CD1c-positive myeloid dendritic cell (primary cell): Measurements from ENCODE around the gene TGM4.
A peak's percentile ranks its signal among the peaks of the same experiment; 100 is the strongest.
"Not testable (repeated sequence)": the region's sequence is repeated elsewhere in the genome, so short reads cannot be mapped to it uniquely, and the experiment has no call there.

Experiments
- DNase-seq: peaks from one replicate; pipeline ENCODE4 v3.0.0-alpha.2; 2016; ENCODE audit errors: extremely low spot score

The TGM4 gene

DNA sequence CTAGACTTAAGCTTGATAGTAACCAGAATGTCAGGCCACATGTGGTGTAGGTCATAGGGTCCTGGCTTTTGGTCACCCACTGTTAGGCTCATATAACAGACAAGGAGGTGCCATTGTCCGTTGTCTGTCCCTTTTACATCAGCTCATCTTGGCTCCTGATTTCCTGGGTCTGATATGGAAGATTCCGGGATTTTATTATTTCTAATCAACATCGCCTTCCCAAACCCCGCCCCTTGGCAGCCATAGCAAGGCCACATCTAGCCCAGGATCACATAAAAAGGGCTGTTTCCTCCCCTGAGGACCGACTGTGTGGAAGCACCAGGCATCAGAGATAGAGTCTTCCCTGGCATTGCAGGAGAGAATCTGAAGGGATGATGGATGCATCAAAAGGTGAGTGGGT is at the start of gene TGM4:
TSS of gene TGM4 (plus strand) at position 301 of the 400 bp plus-strand sequence. CDS start at position 372, 71 bp downstream.
- no peak for DNase-seq

DNA sequence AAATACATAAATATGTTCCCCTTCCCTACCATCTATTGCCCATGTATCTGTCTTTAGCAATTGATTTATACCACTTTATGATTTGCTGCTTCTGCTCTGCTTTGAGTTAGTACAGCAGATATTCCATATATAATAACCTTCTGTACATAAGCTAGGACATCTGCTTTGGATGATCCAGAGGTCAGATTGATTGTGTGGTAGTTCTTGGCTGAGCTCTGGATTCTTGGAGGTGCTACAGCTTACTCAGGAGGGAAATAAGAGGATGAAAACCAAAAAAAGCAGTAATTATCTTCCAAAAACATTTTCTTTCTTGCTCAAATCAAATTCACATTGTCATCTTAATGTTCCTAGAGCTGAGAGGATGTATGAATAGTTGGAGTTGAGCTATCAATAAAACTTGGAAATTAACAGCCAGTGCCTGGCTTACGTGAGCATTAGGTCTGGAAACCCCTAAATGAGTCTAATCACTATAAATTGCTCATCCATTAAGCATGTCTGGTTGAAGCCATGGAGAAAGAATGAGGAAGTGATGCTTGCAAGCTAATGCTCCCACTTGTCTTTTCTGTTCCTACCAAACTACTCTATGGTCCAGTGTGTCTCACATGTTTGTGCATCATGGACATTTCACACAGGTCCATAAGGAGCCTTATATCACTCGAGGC is 49.0 kb upstream of the TGM4 start:
- no peak for DNase-seq

DNA sequence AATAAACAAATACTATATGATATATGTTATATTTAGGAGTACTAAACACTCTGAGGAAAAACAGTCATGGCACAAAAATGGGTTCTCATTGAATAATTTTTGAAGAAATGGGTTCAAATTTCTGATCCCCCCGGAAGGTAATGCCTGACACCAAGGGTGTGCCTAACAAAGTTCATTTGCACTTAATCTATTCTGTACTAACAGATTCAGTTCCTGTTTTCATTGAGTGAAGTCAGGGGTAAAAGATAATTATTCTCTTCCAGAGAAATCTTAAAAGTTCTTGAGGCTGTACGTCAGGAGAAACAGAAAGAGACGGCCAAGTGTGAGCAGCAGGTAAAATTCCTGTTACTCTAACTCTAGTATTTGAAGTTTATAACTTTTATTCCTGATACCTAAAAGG is 47.2 kb upstream of the TGM4 start:
- no peak for DNase-seq

DNA sequence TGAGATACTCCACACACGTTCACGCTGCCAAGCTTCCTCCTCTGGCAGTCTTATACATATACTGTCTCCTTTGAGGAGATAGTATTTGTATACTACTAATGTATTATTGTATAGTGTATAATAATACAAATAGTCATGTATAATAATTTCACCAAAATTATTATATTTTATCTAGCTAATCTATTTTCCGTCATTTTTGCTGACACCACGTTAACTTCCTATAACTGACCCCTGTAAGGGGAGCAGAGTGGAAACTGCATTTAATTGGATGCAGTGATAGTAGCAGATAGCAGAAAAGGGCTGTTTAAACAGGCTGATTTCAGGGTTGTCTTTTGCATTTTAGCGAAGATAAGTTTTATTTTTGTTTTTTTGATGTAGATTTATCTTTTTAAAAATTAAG is 43.2 kb upstream of the TGM4 start:
- no peak for DNase-seq

DNA sequence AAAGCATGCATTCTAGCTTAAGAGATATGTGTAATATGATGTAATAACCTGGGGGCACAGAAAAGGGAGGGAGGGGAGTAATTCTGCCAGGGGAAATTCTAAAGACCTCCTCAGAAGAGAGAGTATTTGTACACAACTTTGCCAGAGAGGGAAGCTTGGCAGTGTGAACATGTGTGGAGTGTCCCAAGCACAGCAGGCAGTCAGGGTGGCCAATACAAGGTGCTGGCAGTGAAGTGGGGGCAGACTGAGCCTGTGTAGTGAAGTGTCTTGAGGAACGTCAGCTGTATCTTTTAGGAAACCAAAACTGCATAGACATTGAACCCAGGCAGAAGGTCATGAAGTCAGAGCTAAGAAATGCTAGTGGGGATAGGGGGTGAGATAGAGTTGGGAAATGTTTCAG is 42.4 kb upstream of the TGM4 start:
- no peak for DNase-seq

DNA sequence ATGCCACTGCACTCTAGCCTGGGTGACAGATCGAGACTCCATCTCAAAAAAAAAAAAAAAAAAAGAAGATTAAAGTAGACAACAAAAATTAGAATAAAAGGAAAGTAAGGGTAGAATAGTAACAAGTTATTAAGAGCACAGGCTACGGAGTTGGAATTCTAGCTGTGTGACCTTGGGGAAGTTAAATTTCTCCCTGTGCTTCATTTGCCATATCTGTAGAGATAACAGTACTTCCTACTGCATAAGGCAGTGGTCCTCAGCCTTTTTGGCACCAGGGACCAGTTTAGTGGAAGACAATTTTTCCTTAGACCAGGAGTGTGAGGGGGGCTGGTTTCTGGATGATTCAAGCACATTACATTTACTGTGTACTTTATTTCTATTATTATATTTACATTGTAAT is 41.4 kb upstream of the TGM4 start:
- DNase-seq = no peak

DNA sequence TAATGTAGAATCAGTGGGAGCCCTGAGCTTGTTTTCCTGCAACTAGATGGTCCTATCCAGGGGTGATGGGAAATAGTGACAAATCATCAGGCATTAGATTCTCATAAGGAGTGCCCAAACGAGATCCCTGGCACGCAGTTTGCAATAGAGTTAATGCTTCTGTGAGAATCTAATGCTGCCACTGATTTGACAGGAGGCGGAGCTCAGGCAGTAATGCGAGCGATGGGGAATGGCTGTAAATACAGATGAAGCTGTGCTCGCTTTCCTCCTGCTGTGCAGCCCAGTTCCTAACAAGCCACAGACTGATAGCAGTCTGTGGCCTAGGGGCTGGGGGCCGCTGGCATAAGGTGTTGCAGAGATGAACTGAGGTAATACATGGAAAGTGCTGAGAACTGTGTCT is 41.0 kb upstream of the TGM4 start:
- DNase-seq = no peak

DNA sequence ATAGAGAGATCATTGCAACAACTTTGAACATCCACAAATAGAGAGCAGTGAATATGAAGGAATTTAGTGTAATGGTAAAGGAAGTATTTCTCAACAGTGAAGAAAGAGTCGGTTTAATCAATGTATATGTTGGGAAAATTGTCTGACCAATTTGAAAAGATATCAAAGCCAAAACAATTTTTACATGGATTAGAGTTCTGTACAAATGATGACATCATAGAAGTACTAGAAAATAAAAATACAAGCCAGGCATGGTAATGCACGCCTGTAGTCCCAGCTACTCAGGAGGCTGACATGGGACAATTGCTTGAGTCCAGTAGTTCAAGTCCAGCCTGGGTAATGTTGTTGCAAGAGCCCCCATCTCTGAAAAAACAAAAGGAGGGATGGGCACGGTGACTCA is 38.7 kb upstream of the TGM4 start:
- DNase-seq = no peak

DNA sequence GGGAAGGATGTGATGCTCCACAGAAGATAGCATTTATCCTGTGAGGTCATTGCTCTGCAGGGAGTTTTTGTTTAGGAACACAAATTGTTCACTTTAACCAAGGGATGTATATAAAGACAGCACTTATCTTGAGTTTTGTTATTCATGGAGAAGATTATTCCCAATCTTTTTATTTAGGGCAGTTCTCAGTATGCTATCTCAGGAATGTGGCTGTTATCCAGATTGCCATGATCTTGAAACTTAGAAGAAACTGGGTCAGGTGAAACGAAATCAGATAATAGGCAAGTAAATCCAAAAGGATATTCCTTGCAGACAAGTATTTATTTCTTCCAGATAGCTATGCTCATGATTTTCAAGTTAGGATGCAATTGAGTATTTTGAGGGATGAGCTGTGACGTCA is 32.0 kb upstream of the TGM4 start:
- no peak for DNase-seq

DNA sequence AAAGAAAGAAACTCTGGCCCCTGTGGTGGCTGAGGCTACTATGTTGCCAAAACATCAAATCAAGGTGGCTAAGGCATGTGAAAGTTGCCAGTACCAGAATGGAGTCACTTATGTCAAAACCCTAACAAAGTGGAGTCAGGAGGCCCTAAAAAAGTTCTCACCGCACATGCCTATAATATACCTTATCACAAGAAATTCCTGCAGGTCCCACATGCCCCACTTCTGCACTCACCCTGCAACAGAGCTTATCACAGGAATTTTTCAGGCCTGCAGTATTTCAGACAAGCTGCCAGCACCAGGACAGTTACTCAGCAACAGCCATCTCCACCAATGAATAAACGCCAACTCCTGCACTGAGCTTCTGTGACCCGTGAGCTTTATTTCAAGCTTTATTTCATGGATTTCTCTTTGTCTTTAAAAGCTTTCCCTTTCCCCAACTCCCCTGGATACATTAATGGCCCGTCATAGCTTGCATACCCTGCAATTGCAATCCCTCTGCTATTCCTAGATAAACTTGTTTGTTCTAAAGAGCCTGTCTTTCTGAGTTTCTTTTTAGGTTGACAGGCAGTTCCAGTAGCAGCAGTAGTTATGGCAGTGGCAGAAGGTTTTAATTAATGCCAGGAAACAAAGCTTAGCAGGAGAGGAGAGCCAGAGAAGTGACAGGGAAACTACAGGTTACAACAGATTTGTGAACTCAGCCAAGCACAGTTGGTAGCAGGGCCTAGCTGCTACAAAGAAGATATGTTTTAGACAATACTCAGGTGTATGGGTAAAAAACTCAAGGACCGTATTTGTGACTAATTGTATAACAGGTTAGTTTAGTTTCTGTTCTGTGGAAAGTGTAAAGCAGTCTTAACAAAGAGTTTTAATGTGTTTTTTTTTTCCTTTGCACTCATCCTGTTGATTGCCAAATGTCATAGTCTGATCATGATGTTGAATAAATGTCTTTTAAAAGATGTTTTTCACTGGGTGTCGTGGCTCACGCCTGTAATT is 28.6 kb upstream of the TGM4 start:
- DNase-seq = no peak

DNA sequence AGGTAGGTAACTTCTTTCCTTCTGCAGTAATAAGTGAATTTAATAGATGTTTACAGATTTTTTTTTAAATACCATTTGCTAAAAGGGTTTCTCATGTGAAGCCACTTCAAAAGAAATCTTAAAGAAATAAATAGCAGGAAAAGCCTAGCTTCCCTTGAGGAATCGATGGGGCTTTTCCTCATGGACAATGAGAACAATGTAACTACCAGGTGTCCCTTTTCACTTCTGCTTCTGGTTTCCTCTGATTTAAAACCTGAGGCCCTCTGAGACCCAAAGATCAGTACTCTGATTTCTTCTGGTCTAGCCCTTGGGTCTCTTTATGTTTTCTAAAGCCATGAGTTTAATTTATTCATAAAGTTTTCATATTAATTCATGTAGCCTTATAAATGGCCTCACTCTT is 25.8 kb upstream of the TGM4 start:
- DNase-seq = no peak

DNA sequence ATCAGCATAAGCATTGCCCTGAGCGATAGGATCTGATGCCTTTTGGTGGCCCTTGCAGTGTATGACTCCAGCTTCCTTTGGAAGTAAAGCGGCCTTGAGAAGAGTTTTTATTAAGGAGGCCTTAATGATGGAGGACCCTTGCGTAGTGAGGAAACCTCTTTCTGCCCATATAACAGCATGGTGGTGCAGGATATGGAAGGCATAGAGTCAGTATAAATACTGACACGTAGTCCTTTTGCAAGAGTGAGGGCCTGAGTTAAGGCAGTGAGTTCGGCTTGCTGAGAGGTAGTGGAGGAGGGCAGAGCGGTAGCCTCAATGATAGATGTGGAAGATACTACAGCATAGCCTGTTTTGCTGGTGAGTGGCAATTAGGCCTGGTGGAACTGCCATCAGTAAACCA is 17.7 kb upstream of the TGM4 start:
- DNase-seq = not testable (repeated sequence)

DNA sequence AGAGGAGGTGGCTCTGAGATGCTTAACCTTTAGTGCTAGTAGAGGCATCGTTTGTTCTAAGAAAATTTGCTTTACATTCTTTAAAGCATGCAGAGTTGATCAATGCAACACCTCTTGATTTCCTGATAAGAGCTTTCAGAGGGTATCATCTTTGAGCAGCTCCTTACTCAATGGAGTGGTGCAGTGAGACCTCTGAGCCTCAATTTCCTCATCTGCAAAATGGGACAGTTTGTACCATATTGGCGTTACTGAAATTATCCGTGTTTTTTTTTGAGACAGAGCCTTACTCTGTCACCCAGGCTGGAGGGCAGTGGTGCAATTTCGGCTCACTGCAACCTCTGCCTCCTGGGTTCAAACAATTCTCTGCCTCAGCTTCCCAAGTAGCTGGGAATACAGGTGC is 14.3 kb upstream of the TGM4 start:
- DNase-seq = no peak

DNA sequence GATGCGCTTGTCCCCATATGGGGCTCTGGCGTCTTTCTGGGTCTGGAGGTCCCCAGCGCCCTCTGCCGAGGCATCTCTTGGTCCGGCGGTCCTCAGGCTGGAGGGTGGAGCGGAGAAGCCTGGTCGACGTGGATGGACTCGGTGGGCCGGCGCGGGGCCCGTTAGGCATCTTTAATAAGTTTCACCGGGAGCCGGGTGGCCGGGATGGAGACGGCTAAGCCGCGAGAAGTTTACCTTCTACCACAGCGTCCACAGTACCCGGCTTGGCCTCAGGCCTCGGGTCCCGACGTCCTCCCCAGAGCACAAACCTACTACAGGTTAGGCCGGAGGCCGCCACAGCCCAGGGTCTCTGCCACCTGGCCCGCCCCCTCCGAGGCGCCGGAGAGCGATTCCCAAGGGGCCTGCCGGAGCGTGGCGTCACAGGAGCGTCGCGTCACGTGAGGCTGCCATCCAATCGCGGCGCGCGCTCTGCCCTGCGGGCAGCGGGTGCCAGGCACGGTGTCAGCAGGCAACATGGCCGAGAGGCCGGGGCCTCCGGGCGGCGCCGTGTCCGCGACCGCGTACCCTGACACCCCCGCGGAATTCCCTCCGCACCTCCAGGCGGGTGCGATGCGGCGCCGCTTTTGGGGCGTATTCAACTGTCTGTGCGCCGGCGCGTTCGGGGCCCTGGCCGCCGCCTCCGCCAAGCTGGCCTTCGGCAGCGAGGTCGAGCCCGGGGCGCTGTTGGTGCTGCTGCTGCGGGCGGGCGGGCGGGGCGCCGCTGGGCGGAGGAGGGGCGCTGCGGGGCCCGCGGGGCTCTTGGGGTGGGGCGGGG is 12.8 kb upstream of the TGM4 start, which contains the start of gene TMEM42:
TSS of gene TMEM42 (plus strand) at position 501 of the 814 bp plus-strand sequence. CDS start at position 514, 13 bp downstream.
- peak; percentile 95 for DNase-seq

DNA sequence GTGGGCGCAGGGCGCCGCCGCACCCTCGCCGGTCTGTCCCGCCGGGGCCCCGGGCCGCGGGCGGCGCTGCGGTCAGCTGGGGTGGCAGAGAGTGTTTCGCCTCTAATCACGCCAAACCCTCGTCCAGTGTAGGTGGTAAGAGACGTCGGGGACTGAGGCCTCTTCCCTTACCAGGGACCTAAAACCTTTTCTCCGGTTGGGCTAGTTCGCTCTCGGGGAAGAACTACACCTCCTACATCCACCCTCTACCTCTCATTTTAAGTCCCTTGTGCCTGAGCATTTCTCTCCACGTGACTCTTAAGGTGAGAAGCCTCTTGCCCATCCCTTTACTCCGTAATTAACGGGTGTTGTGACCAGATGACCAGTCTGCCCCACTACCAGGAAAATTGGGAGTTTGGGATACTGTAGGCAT is 12.2 kb upstream of the TGM4 start:
- DNase-seq = no peak

DNA sequence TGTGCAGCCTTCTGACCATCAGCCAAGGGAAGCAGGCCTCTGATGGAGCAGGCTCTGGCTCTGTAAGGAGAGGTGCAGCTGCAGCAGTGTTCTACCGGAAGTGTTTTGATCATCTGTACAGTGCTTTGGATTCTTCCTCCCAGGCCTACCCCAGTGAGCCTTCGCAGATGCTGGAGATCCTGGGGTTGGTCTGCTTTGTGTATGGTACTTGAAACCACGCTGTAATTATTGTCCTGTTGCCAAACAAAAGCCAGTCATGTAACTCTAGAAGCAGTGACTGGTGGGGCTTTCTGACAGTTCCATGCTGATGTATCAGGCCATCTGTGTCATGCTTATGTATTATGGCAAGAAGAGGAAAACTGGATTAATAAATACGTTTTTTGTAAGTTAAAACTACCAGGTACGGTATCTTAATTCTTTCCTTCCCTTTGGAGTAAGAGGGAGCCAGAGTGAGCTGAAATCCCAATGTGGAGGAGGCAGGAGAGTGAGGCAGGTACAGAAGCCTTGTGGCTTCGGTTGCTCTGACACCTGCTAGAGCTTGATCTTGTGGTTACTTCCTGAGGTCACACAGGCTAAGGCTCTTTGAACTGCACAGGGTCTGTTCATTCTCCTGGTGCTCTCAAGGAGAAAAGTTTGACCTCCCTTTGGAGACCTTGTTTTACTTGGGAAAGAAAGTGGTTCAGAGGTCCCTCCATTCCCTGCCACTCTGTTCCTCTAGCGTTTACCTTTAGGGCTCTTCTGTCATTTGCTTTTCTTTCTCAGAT is 9.0 kb upstream of the TGM4 start:
- no peak for DNase-seq

DNA sequence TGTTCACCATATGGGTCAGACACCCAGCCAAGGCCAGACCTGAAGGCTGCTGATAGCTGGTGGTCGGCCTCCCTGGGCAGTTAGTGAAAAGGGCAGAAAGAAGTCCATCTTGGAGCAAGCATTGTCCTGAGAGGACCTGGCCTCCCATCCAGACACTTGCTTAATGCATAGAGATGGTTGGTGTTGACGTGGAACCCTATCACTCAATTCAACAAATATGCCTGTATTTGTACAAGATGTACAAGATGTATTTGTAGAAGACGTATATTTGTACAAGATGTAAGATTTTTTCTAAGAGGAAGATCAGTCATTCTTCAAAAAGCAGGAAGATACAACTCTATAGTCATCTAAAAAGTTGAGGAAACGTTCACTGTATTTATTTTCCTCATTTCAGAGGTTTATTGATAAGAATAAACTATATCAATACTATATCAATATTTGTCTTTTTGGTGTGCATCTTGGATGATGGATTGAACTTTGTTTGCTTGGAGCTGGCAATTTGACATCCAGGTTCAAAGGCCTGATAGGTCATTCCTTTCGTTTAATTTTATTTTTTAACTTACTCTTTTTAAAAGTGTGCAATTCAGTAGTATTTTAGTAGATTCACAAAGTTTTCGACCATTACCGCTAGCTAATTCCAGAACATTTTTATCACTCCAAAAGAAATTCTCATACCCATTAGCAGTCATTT is 6.8 kb upstream of the TGM4 start:
- no peak for DNase-seq

DNA sequence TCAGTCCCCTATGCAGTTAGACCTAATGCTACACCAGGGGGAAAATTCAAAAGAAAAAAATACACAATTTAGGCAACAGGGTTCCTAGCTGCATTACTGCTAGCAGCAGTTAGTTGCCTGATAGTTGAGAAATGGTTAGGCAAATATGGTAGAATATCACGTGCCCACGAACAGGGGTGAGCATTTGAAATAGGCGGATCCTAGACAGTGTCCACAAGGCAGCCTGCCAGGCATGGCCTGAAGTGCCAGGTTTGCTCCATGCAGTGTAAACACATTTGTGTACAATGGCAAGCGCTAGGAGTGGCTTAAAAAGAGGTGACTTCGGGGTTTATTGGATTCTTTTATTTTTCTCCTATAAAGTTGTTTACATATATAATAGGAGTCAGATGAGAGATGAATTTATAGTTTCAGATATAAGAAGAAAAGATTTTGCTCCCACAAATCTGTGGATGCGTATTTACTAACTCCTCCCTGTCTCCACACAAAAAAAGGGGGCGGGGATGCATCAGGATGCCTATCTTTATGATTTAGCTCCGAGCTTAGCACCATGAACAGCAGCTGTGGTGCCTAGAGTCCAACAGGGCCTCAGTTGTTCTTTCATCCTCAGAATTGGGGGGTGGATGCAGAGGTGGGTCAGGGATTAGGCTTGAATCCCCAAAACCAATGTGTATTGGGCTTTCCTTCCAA is 3.9 kb upstream of the TGM4 start:
- DNase-seq = no peak

DNA sequence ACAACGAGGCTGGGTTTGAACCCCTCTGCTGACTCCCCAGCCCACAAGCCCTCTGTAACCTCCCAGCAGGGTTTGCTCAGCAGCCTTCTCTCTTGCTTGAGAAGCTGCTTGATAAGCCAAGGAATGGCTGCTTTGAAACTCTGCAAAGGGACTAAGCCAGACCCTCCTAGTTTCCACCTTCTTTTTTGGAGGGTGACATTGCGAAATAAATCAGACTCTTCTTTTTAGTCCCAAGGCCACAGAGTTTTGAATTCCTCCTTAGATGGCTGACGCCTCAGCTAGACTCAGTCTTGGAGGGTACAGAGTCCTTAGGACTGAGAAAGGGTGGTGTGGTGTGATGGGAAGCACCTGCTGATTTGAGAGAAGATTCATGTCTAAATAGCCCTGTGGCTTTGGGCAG is 1.2 kb downstream of the TGM4 start:
- no peak for DNase-seq

DNA sequence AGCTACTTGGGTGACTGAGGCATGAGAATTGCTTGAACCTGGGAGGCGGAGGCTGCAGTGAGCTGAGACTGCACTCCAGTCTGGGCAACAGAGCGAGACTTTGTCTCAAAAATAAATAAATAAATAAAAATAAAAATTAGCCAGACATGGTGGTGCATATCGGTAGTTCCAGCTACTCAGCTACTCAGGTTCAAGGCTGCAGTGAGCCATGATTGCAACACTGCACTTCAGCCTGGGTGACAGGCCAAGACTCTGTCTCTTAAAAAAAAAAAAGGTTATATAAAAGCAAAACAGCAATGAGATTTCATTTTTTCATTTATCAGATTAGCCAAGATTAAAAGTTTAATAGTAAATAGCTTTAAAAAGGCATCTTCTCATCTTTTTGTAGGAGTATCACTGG is 2.9 kb downstream of the TGM4 start:
- no peak for DNase-seq
